Nephron (organoid): ENCODE measurements around the gene TUFM.
"Not testable (repeated sequence)": the region's sequence is repeated elsewhere in the genome, so short reads cannot be mapped to it uniquely, and the experiment has no call there.

Source experiments
- H3K27ac Mint-ChIP-seq, 3 experiments: 2 replicates each; pipeline ENCODE4 v1.8.0; 2020; ENCODE audit warnings: mixed read lengths in 3 of 3, mild to moderate bottlenecking in 2 of 3, moderate library complexity in 1 of 3
- H3K27me3 Mint-ChIP-seq: 2 replicates; pipeline ENCODE4 v1.8.0; 2021; ENCODE audit warnings: low read depth, mild to moderate bottlenecking, moderate library complexity, mixed read lengths
- H3K36me3 Mint-ChIP-seq: 2 replicates; pipeline ENCODE4 v1.8.0; 2020; ENCODE audit warnings: low read depth, mixed read lengths
- H3K4me1 Mint-ChIP-seq: 2 replicates; pipeline ENCODE4 v1.8.0; 2020; ENCODE audit warnings: mixed read lengths
- H3K4me3 Mint-ChIP-seq, 3 experiments: 2 replicates each; pipeline ENCODE4 v1.8.0; 2020; ENCODE audit warnings: mild to moderate bottlenecking in 3 of 3, mixed read lengths in 3 of 3, moderate library complexity in 2 of 3
- H3K9me3 Mint-ChIP-seq: 2 replicates; pipeline ENCODE4 v1.8.0; 2020; ENCODE audit warnings: mixed read lengths
- CTCF ChIP-seq, 3 experiments: fragments of 200-600 bp; sonication (generic); IDR thresholded peaks; one replicate each; pipeline ENCODE4 v1.5.0; 2021; ENCODE audit warnings: antibody characterized with exemption in 3 of 3; ENCODE audit not compliant: unreplicated experiment in 3 of 3

Gene TUFM

DNA sequence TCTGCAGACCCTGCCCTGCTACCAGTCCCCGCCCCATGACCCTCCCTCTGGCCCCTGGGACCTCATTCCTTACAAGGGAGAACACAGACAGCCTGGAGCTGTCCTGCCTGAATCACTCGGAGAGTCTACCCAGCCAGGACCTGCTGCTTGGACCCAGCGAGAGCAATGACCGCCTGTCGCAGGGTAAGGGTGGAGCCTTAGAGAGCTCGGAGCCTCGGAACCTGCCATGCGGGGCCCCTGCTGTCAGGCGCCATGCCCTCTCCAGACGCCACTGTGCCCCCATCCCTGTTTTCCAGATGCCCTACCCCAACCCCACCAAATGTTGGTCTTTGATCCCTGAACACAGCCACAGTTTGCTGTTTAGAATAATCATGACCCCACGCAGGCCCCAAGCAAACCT is 23.1 kb upstream of the TUFM start:
- no peak for TF ChIP-seq CTCF (IDR thresholded peaks at IDR 0.05; ENCODE audit: unreplicated experiment in 3 of 3)
- Mint-ChIP-seq H3K27me3 (no peaks in the 10 kb centered on the region), H3K36me3 (peaks cover 40% of the 10 kb centered on the region), H3K9me3 (no peaks in the 10 kb centered on the region), H3K27ac (no peak overlapping the region), H3K4me1 (peaks cover 16% of the 10 kb centered on the region), H3K4me3 (no peak overlapping the region)

- H3K9me3 Mint-ChIP-seq, H3K27ac Mint-ChIP-seq, H3K27me3 Mint-ChIP-seq: not testable (repeated sequence)
- peaks cover 18% of the 10 kb centered on the region for H3K4me1 Mint-ChIP-seq
- H3K36me3 Mint-ChIP-seq, result peaks cover 34% of the 10 kb centered on the region
- H3K4me3 Mint-ChIP-seq, result peak overlapping the region; percentile 43 to 71 (median 68)
Observed at GRCh38 chr16:28867646-28868045, 21.5 kb upstream of the TUFM start.

DNA sequence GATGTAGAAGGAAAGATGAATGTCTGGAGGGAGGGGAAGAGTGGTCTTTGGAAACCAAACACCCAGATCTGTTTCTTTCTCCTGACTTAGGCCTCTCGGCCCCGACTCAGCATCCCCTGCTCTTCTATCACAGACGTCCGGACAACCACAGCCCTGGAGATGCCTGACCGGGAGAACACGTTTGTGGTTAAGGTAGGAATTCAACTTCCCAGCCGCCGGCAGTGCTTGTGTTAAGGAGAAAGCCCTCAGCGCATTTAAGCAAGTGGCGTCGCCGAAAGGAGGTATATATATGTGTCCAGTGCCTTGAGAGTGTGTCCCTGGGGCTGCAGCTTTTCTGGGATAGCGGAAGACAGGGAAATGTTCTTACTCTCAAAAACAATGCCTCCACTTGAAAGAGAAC is 21.1 kb upstream of the TUFM start:
- Mint-ChIP-seq H3K4me3 (peak overlapping the region; percentile 43 to 71 (median 68)), H3K9me3 (no peaks in the 10 kb centered on the region)

GRCh38 chr16:28866454-28866804 is 20.3 kb upstream of the TUFM start:
- no peaks in the 10 kb centered on the region for H3K9me3 Mint-ChIP-seq

More for the DNA sequence above, 21.1 kb upstream of the TUFM start:
- H3K27ac Mint-ChIP-seq, result peak overlapping the region in 2 of 3 experiments; percentile 70 to 100
- H3K27me3 Mint-ChIP-seq, result no peaks in the 10 kb centered on the region
- peaks cover 18% of the 10 kb centered on the region for H3K4me1 Mint-ChIP-seq
- TF ChIP-seq CTCF (IDR thresholded peaks at IDR 0.05; ENCODE audit: unreplicated experiment in 3 of 3), result no peak
- H3K36me3 Mint-ChIP-seq, result peaks cover 31% of the 10 kb centered on the region

GRCh38 chr16:28865722-28866453 is 19.7 kb upstream of the TUFM start:
- H3K27ac Mint-ChIP-seq, result peak overlapping the region; percentile 74 to 100 (median 99)

More at GRCh38 chr16:28866454-28866804, 20.3 kb upstream of the TUFM start:
- H3K27me3 Mint-ChIP-seq, result no peaks in the 10 kb centered on the region
- peaks cover 18% of the 10 kb centered on the region for H3K4me1 Mint-ChIP-seq
- peaks cover 31% of the 10 kb centered on the region for H3K36me3 Mint-ChIP-seq
- H3K4me3 Mint-ChIP-seq, result peak overlapping the region; percentile 68 to 72 (median 71)
- H3K27ac Mint-ChIP-seq, result peak overlapping the region in 2 of 3 experiments; percentile 22 to 100
- no peak for TF ChIP-seq CTCF (IDR thresholded peaks at IDR 0.05; ENCODE audit: unreplicated experiment in 3 of 3)

More at GRCh38 chr16:28865722-28866453, 19.7 kb upstream of the TUFM start:
- Mint-ChIP-seq H3K4me1 (peaks cover 18% of the 10 kb centered on the region), H3K9me3 (no peaks in the 10 kb centered on the region), H3K36me3 (peaks cover 31% of the 10 kb centered on the region), H3K4me3 (peak overlapping the region; percentile 99 to 100 (median 100)), H3K27me3 (no peaks in the 10 kb centered on the region)
- TF ChIP-seq CTCF (IDR thresholded peaks at IDR 0.05; ENCODE audit: unreplicated experiment in 3 of 3), result no peak
